Measurements from ENCODE around the gene EPHA6. TPM values are rescaled to one million over a fixed set of nuclear protein-coding genes. Genes with fewer than 3 reads are reported as not detected.

EPHA6 gene
- total and polyA plus RNA-seq, 2 donors (not counting 1 experiment from before 2014, with no cell fraction given): not detected

- H3K4me1 Mint-ChIP-seq: no peaks in the 10 kb centered on the region
- Histone ChIP-seq H3K4me2 (replicated peaks; ENCODE audit: low read depth, low read length, poor library complexity, severe bottlenecking) (no peak overlapping the region), H3K27ac (ENCODE audit: low read length in 2 of 2) (no peak overlapping the region), H3K27me3 (replicated peaks in 1 of 4; ENCODE audit: control extremely low read depth in 1 of 4, control insufficient read depth in 3 of 4, insufficient read depth in 4 of 4, low read length in 3 of 4) (no peaks in the 10 kb centered on the region), H3K9ac (ENCODE audit: low read length) (no peak overlapping the region), H2AFZ (ENCODE audit: insufficient read depth, low read depth, low read length, poor library complexity, severe bottlenecking) (no peak overlapping the region), H3K9me3 (ENCODE audit: control extremely low read depth in 1 of 3, control insufficient read depth in 2 of 3, insufficient read depth in 1 of 3, low read length in 2 of 3) (peaks cover 0 to 1% (median 0%) of the 10 kb centered on the region in 3 donors), H3K36me3 (replicated peaks in 1 of 2; ENCODE audit: control extremely low read depth in 1 of 2, control insufficient read depth in 1 of 2, extremely low read depth in 1 of 2, insufficient read depth in 2 of 2, low read length in 1 of 2) (no peaks in the 10 kb centered on the region), H3K4me1 (ENCODE audit: control insufficient read depth in 2 of 2, insufficient read depth in 2 of 2, low read length in 2 of 2) (no peaks in the 10 kb centered on the region), H3K4me3 (ENCODE audit: control extremely low read depth in 1 of 5, extremely low read depth in 1 of 5, insufficient read depth in 1 of 5, low read depth in 2 of 5, low read length in 4 of 5) (no peak overlapping the region), H4K20me1 (ENCODE audit: control insufficient read depth, insufficient read depth, low read length, poor library complexity, severe bottlenecking) (no peaks in the 10 kb centered on the region), H3K79me2 (ENCODE audit: control insufficient read depth, insufficient read depth, low read length) (no peaks in the 10 kb centered on the region)
- no peak overlapping the region for H3K27ac Mint-ChIP-seq
- no CpG with 5 or more reads among the region's 2 CpGs for WGBS (ENCODE audit: insufficient coverage)
- TF ChIP-seq CTCF (IDR thresholded peaks at IDR 0.05) (no peak), EZH2 (IDR thresholded peaks at IDR 0.05; ENCODE audit: borderline replicate concordance, insufficient read depth, low read depth, low read length, poor library complexity, severe bottlenecking) (no peak)
- DNase-seq: no peak
- intact Hi-C loops (cut with micrococcal nuclease): no loop called here
- H3K27me3 Mint-ChIP-seq: no peaks in the 10 kb centered on the region
- no peak overlapping the region for H3K4me3 Mint-ChIP-seq
- H3K9me3 Mint-ChIP-seq (ENCODE audit: insufficient read depth): peaks cover 2% of the 10 kb centered on the region
- CTCF ChIA-PET: no interaction called here
- POLR2A ChIA-PET: no interaction called here
- no peak for ATAC-seq (ENCODE audit: low read depth)
These were observed 736.0 kb downstream of the EPHA6 start for GRCh38 chr3:97550408-97550807.

- H2AFZ ChIP-seq (ENCODE audit: insufficient read depth, low read depth, low read length, poor library complexity, severe bottlenecking): no peak overlapping the region
- no peaks in the 10 kb centered on the region for H4K20me1 ChIP-seq (ENCODE audit: control insufficient read depth, insufficient read depth, low read length, poor library complexity, severe bottlenecking)
- peaks cover 0 to 2% (median 1%) of the 10 kb centered on the region in 3 donors for H3K9me3 ChIP-seq (ENCODE audit: control extremely low read depth in 1 of 3, control insufficient read depth in 2 of 3, insufficient read depth in 1 of 3, low read length in 2 of 3)
- Mint-ChIP-seq H3K4me1 (no peaks in the 10 kb centered on the region), H3K4me3 (no peak overlapping the region), H3K27me3 (no peaks in the 10 kb centered on the region), H3K27ac (no peak overlapping the region), H3K9me3 (ENCODE audit: insufficient read depth) (peaks cover 3% of the 10 kb centered on the region)
- ChIA-PET POLR2A (no interaction called here), CTCF (no interaction called here)
- DNase-seq (no peak), ATAC-seq (ENCODE audit: low read depth) (no peak)
- no peaks in the 10 kb centered on the region for H3K4me1 ChIP-seq (ENCODE audit: control insufficient read depth in 2 of 2, insufficient read depth in 2 of 2, low read length in 2 of 2)
- H3K79me2 ChIP-seq (ENCODE audit: control insufficient read depth, insufficient read depth, low read length): no peaks in the 10 kb centered on the region
- no peak overlapping the region for H3K4me2 ChIP-seq (replicated peaks; ENCODE audit: low read depth, low read length, poor library complexity, severe bottlenecking)
- no peaks in the 10 kb centered on the region for H3K27me3 ChIP-seq (replicated peaks in 1 of 4; ENCODE audit: control extremely low read depth in 1 of 4, control insufficient read depth in 3 of 4, insufficient read depth in 4 of 4, low read length in 3 of 4)
- intact Hi-C loops (cut with micrococcal nuclease): no loop called here
- no peak overlapping the region for H3K9ac ChIP-seq (ENCODE audit: low read length)
- no peak overlapping the region for H3K27ac ChIP-seq (ENCODE audit: low read length in 2 of 2)
- no peak for TF ChIP-seq EZH2 (IDR thresholded peaks at IDR 0.05; ENCODE audit: borderline replicate concordance, insufficient read depth, low read depth, low read length, poor library complexity, severe bottlenecking)
- no peak for TF ChIP-seq CTCF (IDR thresholded peaks at IDR 0.05)
- H3K36me3 ChIP-seq (replicated peaks in 1 of 2; ENCODE audit: control extremely low read depth in 1 of 2, control insufficient read depth in 1 of 2, extremely low read depth in 1 of 2, insufficient read depth in 2 of 2, low read length in 1 of 2): no peaks in the 10 kb centered on the region
- no peak overlapping the region for H3K4me3 ChIP-seq (ENCODE audit: control extremely low read depth in 1 of 5, extremely low read depth in 1 of 5, insufficient read depth in 1 of 5, low read depth in 2 of 5, low read length in 4 of 5)
These were observed 737.8 kb downstream of the EPHA6 start for GRCh38 chr3:97552186-97552585.

Measured in B cell (primary cell).